Fibroblast of gingiva (primary cell): ENCODE results near the gene PLEKHG3.
A peak's percentile ranks its signal among the peaks of the same experiment; 100 is the strongest.
"Not testable (repeated sequence)": the region's sequence is repeated elsewhere in the genome, so short reads cannot be mapped to it uniquely, and the experiment has no call there.

Experiments used
- DNase-seq: peaks from one replicate; pipeline ENCODE4 v3.0.0-alpha.2; 2011; ENCODE audit warnings: low read depth

The PLEKHG3 gene

GRCh38 chr14:64704143-64704742 lies at the start of gene PLEKHG3:
Gene PLEKHG3, plus strand, starts transcription at chr14:64704424. Its CDS starts 23,208 bp downstream, at chr14:64727632.
- DNase-seq, result peak; percentile 48

GRCh38 chr14:64654901-64655300 lies 49.3 kb upstream of the PLEKHG3 start:
- no peak for DNase-seq

- DNase-seq, result peak; percentile 69
Observed at GRCh38 chr14:64656986-64657385, 47.2 kb upstream of the PLEKHG3 start.

GRCh38 chr14:64658201-64658600 lies 46.0 kb upstream of the PLEKHG3 start:
- DNase-seq, result no peak

- not testable (repeated sequence) for DNase-seq
Observed at GRCh38 chr14:64658700-64659264, 45.4 kb upstream of the PLEKHG3 start.

- DNase-seq, result no peak
Observed at GRCh38 chr14:64659366-64659765, 44.9 kb upstream of the PLEKHG3 start.

GRCh38 chr14:64663174-64663573 lies 41.0 kb upstream of the PLEKHG3 start:
- DNase-seq, result no peak

GRCh38 chr14:64671591-64671990 lies 32.6 kb upstream of the PLEKHG3 start:
- DNase-seq, result peak; percentile 56

GRCh38 chr14:64673316-64673715 lies 30.9 kb upstream of the PLEKHG3 start:
- no peak for DNase-seq

- DNase-seq, result no peak
Observed at GRCh38 chr14:64673748-64674147, 30.5 kb upstream of the PLEKHG3 start.

GRCh38 chr14:64674829-64675228 lies 29.4 kb upstream of the PLEKHG3 start:
- no peak for DNase-seq

GRCh38 chr14:64675312-64675711 lies 28.9 kb upstream of the PLEKHG3 start:
- DNase-seq, result no peak

- no peak for DNase-seq
Observed at GRCh38 chr14:64676410-64677008, 27.7 kb upstream of the PLEKHG3 start.

GRCh38 chr14:64680013-64680713 lies 24.1 kb upstream of the PLEKHG3 start:
- DNase-seq, result no peak

- no peak for DNase-seq
Observed at GRCh38 chr14:64680714-64681065, 23.5 kb upstream of the PLEKHG3 start.

GRCh38 chr14:64681796-64682710 lies 22.2 kb upstream of the PLEKHG3 start:
- peak; percentile 43 for DNase-seq

- no peak for DNase-seq
Observed at GRCh38 chr14:64682843-64683242, 21.4 kb upstream of the PLEKHG3 start.

GRCh38 chr14:64683264-64683663 lies 21.0 kb upstream of the PLEKHG3 start:
- no peak for DNase-seq

- no peak for DNase-seq
Observed at GRCh38 chr14:64684091-64684490, 20.1 kb upstream of the PLEKHG3 start.

- DNase-seq, result no peak
Observed at GRCh38 chr14:64685371-64686281, 18.6 kb upstream of the PLEKHG3 start.

- no peak for DNase-seq
Observed at GRCh38 chr14:64686282-64686615, 18.0 kb upstream of the PLEKHG3 start.
